Measurements from ENCODE around the gene INPP5D. TPM values are rescaled to one million over a fixed set of nuclear protein-coding genes. Genes with fewer than 3 reads are reported as not detected.

The INPP5D gene
- total and polyA plus RNA-seq, 2 donors (not counting 3 experiments of a cell fraction or from before 2014, with no cell fraction given), result 13.9 to 46.6 TPM

DNA sequence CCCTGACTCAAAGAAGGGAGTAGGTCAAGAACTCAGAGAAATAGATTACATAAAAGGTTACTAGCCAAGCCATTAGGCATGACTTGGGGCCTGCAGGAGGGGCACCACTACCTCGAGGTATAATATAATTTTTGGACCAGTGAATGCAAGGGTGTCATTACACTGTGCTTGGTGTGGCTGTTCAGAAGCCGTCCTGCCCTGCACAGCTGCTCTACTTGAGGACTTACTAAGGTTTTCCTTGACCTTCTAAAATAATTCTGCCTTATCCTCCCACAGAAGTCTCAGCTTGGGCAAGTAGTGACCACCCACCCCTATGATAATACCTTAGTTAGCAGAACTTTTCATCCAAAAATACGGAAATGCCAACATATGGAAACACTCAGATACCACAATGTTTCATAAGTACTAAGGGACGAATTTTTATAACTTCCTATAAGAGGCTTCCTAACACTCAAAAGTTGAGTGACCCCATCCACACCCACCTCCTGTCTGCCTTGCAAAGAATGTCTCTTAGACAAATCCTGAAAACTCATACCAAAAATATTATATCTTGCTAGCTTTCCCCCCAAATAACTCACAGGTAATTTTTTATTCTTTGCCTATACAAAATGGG lies 173.6 kb downstream of the INPP5D start:
- no TSS peak for BruUV-seq (replicated peaks)
- intact Hi-C loops (cut with micrococcal nuclease), result no loop called here
- Histone ChIP-seq H3K4me2 (ENCODE audit: insufficient read depth, low read length) (no peak overlapping the region), H3K79me2 (ENCODE audit: control insufficient read depth, insufficient read depth, low read length) (no peaks in the 10 kb centered on the region), H3K27ac (ENCODE audit: insufficient read depth, low read depth, low read length) (no peak overlapping the region), H3K27me3 (ENCODE audit: control insufficient read depth in 2 of 2, insufficient read depth in 2 of 2, low read length in 2 of 2) (no peaks in the 10 kb centered on the region), H3K9ac (replicated peaks; ENCODE audit: extremely low read depth, insufficient read depth, low read length) (no peak overlapping the region), H3K9me1 (replicated peaks; ENCODE audit: control insufficient read depth, extremely low read depth, insufficient read depth, low read length) (no peaks in the 10 kb centered on the region), H3K9me3 (replicated peaks; ENCODE audit: control insufficient read depth, insufficient read depth, low read length) (no peaks in the 10 kb centered on the region), H3K4me3 (replicated peaks in 1 of 3; ENCODE audit: insufficient read depth in 1 of 3, low read depth in 1 of 3, low read length in 3 of 3) (no peak overlapping the region), H2AFZ (ENCODE audit: low read depth, low read length) (no peak overlapping the region), H3K4me1 (ENCODE audit: control insufficient read depth, extremely low read depth, insufficient read depth, low read length) (no peaks in the 10 kb centered on the region), H4K20me1 (replicated peaks; ENCODE audit: control insufficient read depth, extremely low read depth, insufficient read depth, low read length) (no peaks in the 10 kb centered on the region), H3K36me3 (ENCODE audit: control insufficient read depth in 2 of 2, extremely low read depth in 1 of 2, insufficient read depth in 2 of 2, low read length in 2 of 2) (no peaks in the 10 kb centered on the region)
- dilution Hi-C loops (cut with MboI; ENCODE audit: extremely low pct_ligation_motif_present, low sequenced_read_pairs), result no loop called here
- POLR2A ChIA-PET, result no interaction called here
- DNase-seq (ENCODE audit: low read depth, low spot score), result no peak
- CTCF ChIA-PET, result interaction anchor here (0.6 to 0.9 kb wide), 2 partner anchors 33 to 621 kb away, joined by 3 to 4 read pairs; no protein-coding TSS in a partner anchor
- no peak for TF ChIP-seq POLR2A (IDR thresholded peaks at IDR 0.05; ENCODE audit: low read depth, low read length)
- FAIRE-seq, result no peak

DNA sequence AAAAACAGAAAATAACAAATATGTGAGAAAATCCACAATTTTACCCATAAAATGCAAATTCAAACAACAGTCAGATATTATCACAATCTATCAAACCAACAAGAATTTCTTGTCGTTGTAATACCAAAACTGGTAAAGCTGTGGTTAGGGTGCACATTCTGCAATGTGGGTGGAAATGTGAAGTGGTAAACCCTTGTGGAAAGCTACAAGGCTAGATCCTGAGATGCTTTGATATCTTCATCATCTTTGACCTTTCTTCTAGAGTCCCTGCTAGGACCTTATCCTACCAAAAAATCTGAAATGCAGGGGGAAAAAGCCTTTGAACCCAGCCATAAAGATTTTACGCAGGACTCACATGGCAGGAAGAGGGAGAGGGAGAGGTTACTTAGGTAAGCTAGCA lies 174.1 kb downstream of the INPP5D start:
- Histone ChIP-seq H3K27ac (ENCODE audit: insufficient read depth, low read depth, low read length) (no peak overlapping the region), H3K4me3 (replicated peaks in 1 of 3; ENCODE audit: insufficient read depth in 1 of 3, low read depth in 1 of 3, low read length in 3 of 3) (no peak overlapping the region), H4K20me1 (replicated peaks; ENCODE audit: control insufficient read depth, extremely low read depth, insufficient read depth, low read length) (no peaks in the 10 kb centered on the region), H3K9ac (replicated peaks; ENCODE audit: extremely low read depth, insufficient read depth, low read length) (no peak overlapping the region), H3K4me2 (ENCODE audit: insufficient read depth, low read length) (no peak overlapping the region), H3K36me3 (ENCODE audit: control insufficient read depth in 2 of 2, extremely low read depth in 1 of 2, insufficient read depth in 2 of 2, low read length in 2 of 2) (no peaks in the 10 kb centered on the region), H3K79me2 (ENCODE audit: control insufficient read depth, insufficient read depth, low read length) (no peaks in the 10 kb centered on the region), H3K9me1 (replicated peaks; ENCODE audit: control insufficient read depth, extremely low read depth, insufficient read depth, low read length) (no peaks in the 10 kb centered on the region), H3K27me3 (ENCODE audit: control insufficient read depth in 2 of 2, insufficient read depth in 2 of 2, low read length in 2 of 2) (no peaks in the 10 kb centered on the region), H3K9me3 (replicated peaks; ENCODE audit: control insufficient read depth, insufficient read depth, low read length) (no peaks in the 10 kb centered on the region), H3K4me1 (ENCODE audit: control insufficient read depth, extremely low read depth, insufficient read depth, low read length) (no peaks in the 10 kb centered on the region), H2AFZ (ENCODE audit: low read depth, low read length) (no peak overlapping the region)
- dilution Hi-C loops (cut with MboI; ENCODE audit: extremely low pct_ligation_motif_present, low sequenced_read_pairs), result no loop called here
- FAIRE-seq (no peak), DNase-seq (ENCODE audit: low read depth, low spot score) (no peak)
- ChIA-PET POLR2A (no interaction called here), CTCF (interaction anchor here (0.9 to 1.2 kb wide), 2 partner anchors 34 to 205 kb away, joined by 3 read pairs; no protein-coding TSS in a partner anchor)
- TF ChIP-seq JUN (IDR thresholded peaks at IDR 0.05; ENCODE audit: borderline replicate concordance, insufficient read depth, insufficient read length, low read depth) (no peak), POLR2AphosphoS5 (IDR thresholded peaks at IDR 0.05; ENCODE audit: insufficient read depth, low read depth, low read length) (no peak), POLR2A (IDR thresholded peaks at IDR 0.05; ENCODE audit: low read depth, low read length) (no peak), FOS (IDR thresholded peaks at IDR 0.05; ENCODE audit: borderline replicate concordance, insufficient read depth, low read length) (no peak), GATA2 (IDR thresholded peaks at IDR 0.05; ENCODE audit: insufficient read depth, insufficient read length, low read depth, low read length) (no peak), MYC (IDR thresholded peaks at IDR 0.05; ENCODE audit: low read depth, low read length) (no peak), EZH2 (IDR thresholded peaks at IDR 0.05; ENCODE audit: borderline replicate concordance, low read depth, low read length, severe bottlenecking) (no peak)
- TF ChIP-seq, protein P1, sequence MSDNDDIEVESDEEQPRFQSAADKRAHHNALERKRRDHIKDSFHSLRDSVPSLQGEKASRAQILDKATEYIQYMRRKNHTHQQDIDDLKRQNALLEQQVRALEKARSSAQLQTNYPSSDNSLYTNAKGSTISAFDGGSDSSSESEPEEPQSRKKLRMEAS (IDR thresholded peaks at IDR 0.05; ENCODE audit: insufficient read depth, insufficient read length), result no peak
- TF ChIP-seq, protein P2, sequence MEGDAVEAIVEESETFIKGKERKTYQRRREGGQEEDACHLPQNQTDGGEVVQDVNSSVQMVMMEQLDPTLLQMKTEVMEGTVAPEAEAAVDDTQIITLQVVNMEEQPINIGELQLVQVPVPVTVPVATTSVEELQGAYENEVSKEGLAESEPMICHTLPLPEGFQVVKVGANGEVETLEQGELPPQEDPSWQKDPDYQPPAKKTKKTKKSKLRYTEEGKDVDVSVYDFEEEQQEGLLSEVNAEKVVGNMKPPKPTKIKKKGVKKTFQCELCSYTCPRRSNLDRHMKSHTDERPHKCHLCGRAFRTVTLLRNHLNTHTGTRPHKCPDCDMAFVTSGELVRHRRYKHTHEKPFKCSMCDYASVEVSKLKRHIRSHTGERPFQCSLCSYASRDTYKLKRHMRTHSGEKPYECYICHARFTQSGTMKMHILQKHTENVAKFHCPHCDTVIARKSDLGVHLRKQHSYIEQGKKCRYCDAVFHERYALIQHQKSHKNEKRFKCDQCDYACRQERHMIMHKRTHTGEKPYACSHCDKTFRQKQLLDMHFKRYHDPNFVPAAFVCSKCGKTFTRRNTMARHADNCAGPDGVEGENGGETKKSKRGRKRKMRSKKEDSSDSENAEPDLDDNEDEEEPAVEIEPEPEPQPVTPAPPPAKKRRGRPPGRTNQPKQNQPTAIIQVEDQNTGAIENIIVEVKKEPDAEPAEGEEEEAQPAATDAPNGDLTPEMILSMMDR (IDR thresholded peaks at IDR 0.05; ENCODE audit: extremely low read depth in 1 of 2, insufficient read depth in 1 of 2, low read depth in 1 of 2, low read length in 2 of 2), result no peak
- intact Hi-C loops (cut with micrococcal nuclease), result no loop called here
- BruUV-seq (replicated peaks), result no TSS peak

All from endothelial cell of umbilical vein (primary cell).